MCF 10A (cell line): ENCODE results near the gene RGS7. TPM values are rescaled to one million over a fixed set of nuclear protein-coding genes. Genes with fewer than 3 reads are reported as not detected.

Experiments used
- BruUV-seq: library from RNA; stranded (reverse); fragments of 400-500 nt; replicated peaks from 2 replicates; lab custom pipeline; 2021; lab: Mats Ljungman, UMichigan
- CTCF ChIA-PET: fragments of 300-600 bp; sonication (Branson Sonifier 250); formaldehyde crosslinking; extraction: SDS; loops from one replicate; lab custom pipeline; 2021; ENCODE audit warnings: antibody characterized with exemption, inconsistent platforms; lab: Yijun Ruan, JAX
- POLR2A ChIA-PET: fragments of 300-600, 350-650 bp; sonication (Branson Sonifier 250); formaldehyde crosslinking; extraction: SDS; loops from one replicate; lab custom pipeline; 2020; ENCODE audit warnings: antibody characterized with exemption, inconsistent platforms; lab: Yijun Ruan, JAX
- DNase-seq: peaks from one replicate; pipeline ENCODE4 v3.0.0-alpha.2; 2018; ENCODE audit not compliant: unreplicated experiment
- H3K27ac Mint-ChIP-seq: one replicate; pipeline ENCODE4 v1.8.0; 2022; ENCODE audit warnings: mild to moderate bottlenecking, low read depth, mixed read lengths; ENCODE audit not compliant: unreplicated experiment
- H3K27me3 Mint-ChIP-seq: one replicate; pipeline ENCODE4 v1.8.0; 2022; ENCODE audit warnings: mixed read lengths; ENCODE audit not compliant: insufficient read depth, unreplicated experiment
- H3K36me3 Mint-ChIP-seq: one replicate; pipeline ENCODE4 v1.8.0; 2022; ENCODE audit warnings: mild to moderate bottlenecking, moderate library complexity, mixed read lengths; ENCODE audit not compliant: insufficient read depth, unreplicated experiment
- H3K4me1 Mint-ChIP-seq: one replicate; pipeline ENCODE4 v1.8.0; 2022; ENCODE audit warnings: mixed read lengths; ENCODE audit not compliant: insufficient read depth, unreplicated experiment
- H3K4me3 Mint-ChIP-seq: one replicate; pipeline ENCODE4 v1.8.0; 2022; ENCODE audit warnings: mild to moderate bottlenecking, moderate library complexity, mixed read lengths; ENCODE audit not compliant: unreplicated experiment
- H3K9me3 Mint-ChIP-seq: one replicate; pipeline ENCODE4 v1.8.0; 2022; ENCODE audit warnings: mixed read lengths; ENCODE audit not compliant: unreplicated experiment
- intact Hi-C: fragments of 100-400 bp; cut with micrococcal nuclease; formaldehyde crosslinking; loops from 2 replicates; pipeline ENCODE4 v1.14.1; 2022
- total RNA-seq: library from RNA; stranded (reverse); gene quantifications from 2 replicates; pipeline ENCODE4 v1.2.3, GENCODE V29; 2022
- TF ChIP-seq, protein P1 (sequence below): fragments of 200-600 bp; IDR thresholded peaks from one replicate; pipeline ENCODE4 v1.8.0; 2022; ENCODE audit warnings: antibody characterized with exemption, mild to moderate bottlenecking; ENCODE audit not compliant: unreplicated experiment

Gene RGS7
- total RNA-seq, 1 experiment from 2014 or later: 0.42 TPM

GRCh38 chr1:240998024-240998423 is 359.0 kb downstream of the RGS7 start:
- DNase-seq: no peak
- H3K36me3 Mint-ChIP-seq: no peaks in the 10 kb centered on the region
- H3K4me3 Mint-ChIP-seq: no peak overlapping the region
- ChIA-PET POLR2A (interaction anchor here (0.7 kb wide), 1 partner anchor 468 kb away, joined by 4 read pairs; no protein-coding TSS in a partner anchor), CTCF (interaction anchor here (0.9 kb wide), 1 partner anchor 266 kb away, joined by 3 read pairs; no protein-coding TSS in a partner anchor)
- peaks cover 14% of the 10 kb centered on the region for H3K27me3 Mint-ChIP-seq
- no peak overlapping the region for H3K27ac Mint-ChIP-seq
- intact Hi-C loops: no loop called here
- no peaks in the 10 kb centered on the region for H3K4me1 Mint-ChIP-seq
- TF ChIP-seq, protein P1, sequence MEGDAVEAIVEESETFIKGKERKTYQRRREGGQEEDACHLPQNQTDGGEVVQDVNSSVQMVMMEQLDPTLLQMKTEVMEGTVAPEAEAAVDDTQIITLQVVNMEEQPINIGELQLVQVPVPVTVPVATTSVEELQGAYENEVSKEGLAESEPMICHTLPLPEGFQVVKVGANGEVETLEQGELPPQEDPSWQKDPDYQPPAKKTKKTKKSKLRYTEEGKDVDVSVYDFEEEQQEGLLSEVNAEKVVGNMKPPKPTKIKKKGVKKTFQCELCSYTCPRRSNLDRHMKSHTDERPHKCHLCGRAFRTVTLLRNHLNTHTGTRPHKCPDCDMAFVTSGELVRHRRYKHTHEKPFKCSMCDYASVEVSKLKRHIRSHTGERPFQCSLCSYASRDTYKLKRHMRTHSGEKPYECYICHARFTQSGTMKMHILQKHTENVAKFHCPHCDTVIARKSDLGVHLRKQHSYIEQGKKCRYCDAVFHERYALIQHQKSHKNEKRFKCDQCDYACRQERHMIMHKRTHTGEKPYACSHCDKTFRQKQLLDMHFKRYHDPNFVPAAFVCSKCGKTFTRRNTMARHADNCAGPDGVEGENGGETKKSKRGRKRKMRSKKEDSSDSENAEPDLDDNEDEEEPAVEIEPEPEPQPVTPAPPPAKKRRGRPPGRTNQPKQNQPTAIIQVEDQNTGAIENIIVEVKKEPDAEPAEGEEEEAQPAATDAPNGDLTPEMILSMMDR: no peak
- no peaks in the 10 kb centered on the region for H3K9me3 Mint-ChIP-seq
- no TSS peak for BruUV-seq

- no peak for DNase-seq
- intact Hi-C loops: no loop called here
- H3K27me3 Mint-ChIP-seq: peaks cover 14% of the 10 kb centered on the region
- no peaks in the 10 kb centered on the region for H3K36me3 Mint-ChIP-seq
- ChIA-PET POLR2A (interaction anchor here (0.7 kb wide), 1 partner anchor 468 kb away, joined by 3 read pairs; no protein-coding TSS in a partner anchor), CTCF (interaction anchor here (0.6 to 1.1 kb wide), 3 partner anchors 26 to 119 kb away, joined by 3 read pairs; no protein-coding TSS in a partner anchor)
- H3K4me3 Mint-ChIP-seq: no peak overlapping the region
- no peak overlapping the region for H3K27ac Mint-ChIP-seq
- H3K9me3 Mint-ChIP-seq: no peaks in the 10 kb centered on the region
- no peaks in the 10 kb centered on the region for H3K4me1 Mint-ChIP-seq
- TF ChIP-seq, protein P1: no peak
- no TSS peak for BruUV-seq
Observed at GRCh38 chr1:240993004-240993403, 364.0 kb downstream of the RGS7 start.

DNA sequence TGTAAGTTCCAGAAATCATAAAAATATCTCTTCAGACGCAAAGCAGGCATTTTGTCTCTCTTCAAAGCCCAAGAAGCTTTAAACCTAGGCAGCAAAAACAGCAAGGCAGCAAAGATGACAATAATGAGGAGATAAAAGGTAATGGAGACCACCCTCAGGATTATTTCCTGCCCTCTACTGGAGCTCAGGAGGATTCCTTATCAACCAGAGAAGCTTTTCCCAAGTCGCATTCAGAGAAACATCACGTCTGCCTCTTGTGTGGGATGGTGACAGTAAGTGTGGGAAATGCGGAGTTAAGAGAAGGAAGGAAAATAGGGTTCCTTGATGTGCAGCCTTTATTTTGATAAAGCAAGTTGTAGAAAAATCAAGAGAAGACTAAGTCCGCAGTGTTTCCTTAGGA is 365.8 kb downstream of the RGS7 start:
- H3K9me3 Mint-ChIP-seq: no peaks in the 10 kb centered on the region
- TF ChIP-seq, protein P1: no peak
- POLR2A ChIA-PET: interaction anchor here (1.8 kb wide), 1 partner anchor 10 kb away, joined by 8 read pairs; no protein-coding TSS in a partner anchor
- H3K27me3 Mint-ChIP-seq: peaks cover 11% of the 10 kb centered on the region
- CTCF ChIA-PET: interaction anchor here (0.7 to 2.1 kb wide), 3 partner anchors 9 to 145 kb away, joined by 3 to 14 read pairs (median 3); no protein-coding TSS in a partner anchor
- H3K4me3 Mint-ChIP-seq: no peak overlapping the region
- H3K27ac Mint-ChIP-seq: no peak overlapping the region
- no peaks in the 10 kb centered on the region for H3K4me1 Mint-ChIP-seq
- H3K36me3 Mint-ChIP-seq: no peaks in the 10 kb centered on the region
- no peak for DNase-seq
- BruUV-seq: no TSS peak
- intact Hi-C loops: no loop called here

GRCh38 chr1:240987928-240988327 is 369.1 kb downstream of the RGS7 start:
- Mint-ChIP-seq H3K4me1 (no peaks in the 10 kb centered on the region), H3K36me3 (no peaks in the 10 kb centered on the region), H3K4me3 (no peak overlapping the region), H3K27ac (no peak overlapping the region), H3K9me3 (no peaks in the 10 kb centered on the region), H3K27me3 (no peaks in the 10 kb centered on the region)
- TF ChIP-seq, protein P1: no peak
- CTCF ChIA-PET: interaction anchor here (0.6 to 2.7 kb wide), 3 partner anchors 21 to 40 kb away, joined by 3 to 11 read pairs (median 5); no protein-coding TSS in a partner anchor
- intact Hi-C loops: no loop called here
- peak; percentile 49 for DNase-seq
- no TSS peak for BruUV-seq
- POLR2A ChIA-PET: no interaction called here
